Jurkat, Clone E6-1 (cell line): ENCODE data around the gene MPDU1.

ENCODE experiments used
- DNase-seq: peaks from one replicate; pipeline ENCODE4 v3.0.0-alpha.2; 2011; ENCODE audit warnings: low read depth, low spot score
- H3K4me3 ChIP-seq: 2 replicates; pipeline ENCODE4 v1.5.1; 2011; ENCODE audit warnings: mild to moderate bottlenecking, low read length, control low read depth, moderate library complexity

MPDU1 gene

GRCh38 chr17:7634384-7634783 is 50.7 kb downstream of the MPDU1 start:
- DNase-seq = no peak
- H3K4me3 ChIP-seq = no peak overlapping the region

GRCh38 chr17:7636163-7636562 is 52.5 kb downstream of the MPDU1 start:
- DNase-seq = no peak
- H3K4me3 ChIP-seq = no peak overlapping the region
